Ascending aorta (tissue), 2 donors: ENCODE results near the gene CD52. TPM values are rescaled to one million over a fixed set of nuclear protein-coding genes. Genes with fewer than 3 reads are reported as not detected.

ENCODE experiments used
- DNase-seq, 2 donors: peaks; one replicate each; pipeline ENCODE4 v3.0.0-alpha.2; 2019; ENCODE audit warnings: low spot score in 2 of 2
- H3K27ac ChIP-seq, 2 donors: fragments of 200-600 bp; sonication (generic); one replicate each; pipeline ENCODE4 v1.5.1; 2016 to 2017; ENCODE audit warnings: mild to moderate bottlenecking in 1 of 2
- H3K27me3 ChIP-seq: fragments of 200-600 bp; sonication (generic); one replicate; pipeline ENCODE4 v1.5.1; 2017
- H3K36me3 ChIP-seq, 2 donors: fragments of 200-600 bp; sonication (generic); one replicate each; pipeline ENCODE4 v1.5.1; 2016
- H3K4me1 ChIP-seq, 2 donors: fragments of 200-600 bp; sonication (generic); one replicate each; pipeline ENCODE4 v1.5.1; 2016 to 2017; ENCODE audit warnings: mild to moderate bottlenecking in 1 of 2
- H3K4me3 ChIP-seq, 2 donors: fragments of 200-600 bp; sonication (generic); one replicate each; pipeline ENCODE4 v1.5.1; 2016 to 2017; ENCODE audit warnings: mild to moderate bottlenecking in 1 of 2
- H3K9me3 ChIP-seq, 2 donors: fragments of 200-600 bp; sonication (generic); one replicate each; pipeline ENCODE4 v1.5.1; 2016
- CTCF ChIP-seq, 3 experiments: fragments of 200-600 bp in 2 of 3; fragments of 450-650 bp in 1 of 3; sonication (generic) in 2 of 3; IDR thresholded peaks; one replicate each; pipeline ENCODE4 v1.5.1; 2016 to 2019; ENCODE audit warnings: antibody characterized with exemption in 3 of 3, mild to moderate bottlenecking in 1 of 3, moderate library complexity in 1 of 3
- intact Hi-C: fragments of 100-400 bp; cut with DNase I; formaldehyde crosslinking; loops from one replicate; pipeline ENCODE4 v1.15.1; 2023
- total RNA-seq: library from RNA; depleted of rRNA; stranded (reverse); fragments of >200 nt; gene quantifications from one replicate; pipeline ENCODE4 v1.1.0, GENCODE V29; 2016

Gene CD52
- not detected for total RNA-seq

- Histone ChIP-seq H3K36me3 (no peaks in the 10 kb centered on the region), H3K4me1 (peaks cover 0 to 3% of the 10 kb centered on the region in 2 donors), H3K27me3 (no peaks in the 10 kb centered on the region), H3K4me3 (peak within 1 kb of the TSS in 1 of 2 donors; percentile 4), H3K27ac (no peak within 1 kb of the TSS), H3K9me3 (no peaks in the 10 kb centered on the region)
- no peak for TF ChIP-seq CTCF (IDR thresholded peaks at IDR 0.05)
- no peak for DNase-seq
- intact Hi-C loops = no loop called here
These were observed at the start of gene CD52 for GRCh38 chr1:26317612-26318337. Gene CD52, plus strand, starts transcription at chr1:26317958. Its CDS starts 60 bp downstream, at chr1:26318018.

GRCh38 chr1:26268290-26269197 lies 49.2 kb upstream of the CD52 start:
- DNase-seq = no peak
- Histone ChIP-seq H3K9me3 (no peaks in the 10 kb centered on the region), H3K36me3 (peaks cover 5 to 10% of the 10 kb centered on the region in 2 donors), H3K4me1 (no peaks in the 10 kb centered on the region), H3K27me3 (no peaks in the 10 kb centered on the region), H3K27ac (no peak overlapping the region), H3K4me3 (no peak overlapping the region)
- TF ChIP-seq CTCF (IDR thresholded peaks at IDR 0.05) = no peak
- intact Hi-C loops = no loop called here

GRCh38 chr1:26269198-26269550 lies 48.6 kb upstream of the CD52 start:
- Histone ChIP-seq H3K4me1 (no peaks in the 10 kb centered on the region), H3K4me3 (no peak overlapping the region), H3K27me3 (no peaks in the 10 kb centered on the region), H3K36me3 (peaks cover 5 to 10% of the 10 kb centered on the region in 2 donors), H3K9me3 (no peaks in the 10 kb centered on the region), H3K27ac (no peak overlapping the region)
- TF ChIP-seq CTCF (IDR thresholded peaks at IDR 0.05) = no peak
- no peak for DNase-seq
- intact Hi-C loops = no loop called here

GRCh38 chr1:26274801-26275425 lies 42.8 kb upstream of the CD52 start:
- H3K27me3 ChIP-seq = no peaks in the 10 kb centered on the region
- no peak for DNase-seq
- intact Hi-C loops = loop anchor here (1.0 kb wide), 1 partner anchor 46 kb away; no protein-coding TSS in a partner anchor
- no peaks in the 10 kb centered on the region for H3K9me3 ChIP-seq
- H3K4me3 ChIP-seq = no peak overlapping the region
- H3K36me3 ChIP-seq = peaks cover 0 to 3% of the 10 kb centered on the region in 2 donors
- H3K27ac ChIP-seq = peak overlapping the region; percentile 90 to 99
- peaks cover 20 to 37% of the 10 kb centered on the region in 2 donors for H3K4me1 ChIP-seq
- no peak for TF ChIP-seq CTCF (IDR thresholded peaks at IDR 0.05)

- Histone ChIP-seq H3K27ac (peak overlapping the region; percentile 90 to 99), H3K4me1 (peaks cover 23 to 41% of the 10 kb centered on the region in 2 donors), H3K36me3 (peaks cover 0 to 2% of the 10 kb centered on the region in 2 donors), H3K27me3 (no peaks in the 10 kb centered on the region), H3K9me3 (no peaks in the 10 kb centered on the region), H3K4me3 (no peak overlapping the region)
- intact Hi-C loops = loop anchor here (1.0 kb wide), 1 partner anchor 45 kb away; no protein-coding TSS in a partner anchor
- peak in 1 of 2 donors; percentile 90 for DNase-seq
- peak; percentile 82 to 96 (median 86) for TF ChIP-seq CTCF (IDR thresholded peaks at IDR 0.05)
These were observed 42.0 kb upstream of the CD52 start for GRCh38 chr1:26275580-26276431.
